ENCODE measurements around the gene RAB8B. TPM values are rescaled to one million over a fixed set of nuclear protein-coding genes. Genes with fewer than 3 reads are reported as not detected.

Gene RAB8B
- total and polyA plus RNA-seq, 9 of the 15 experiments (the other 6 are each of a cell fraction or from before 2014, with no cell fraction given) = 7.8 to 32.1 (median 24.2) TPM

- CTCF ChIA-PET (ENCODE audit: low intra/inter-chr PET ratio) = no interaction called here
- under 1% methylated on average over 48 of the region's 60 CpGs for WGBS (ENCODE audit: insufficient coverage, low coverage, missing lambda C conversion rate)
- Histone ChIP-seq H3K79me2 (ENCODE audit: control insufficient read depth, insufficient read depth, low read length) (peaks cover 22% of the 10 kb centered on the region), H3K9me3 (replicated peaks; ENCODE audit: control insufficient read depth, insufficient read depth, low read depth, low read length) (no peaks in the 10 kb centered on the region), H3K4me2 (ENCODE audit: insufficient read depth, low read length) (peak within 1 kb of the TSS; percentile 93), H3K4me3 (peak within 1 kb of the TSS; percentile 57), H3K27ac (ENCODE audit: extremely low read depth, low read depth, low read length) (peak within 1 kb of the TSS; percentile 80), H3K9me1 (ENCODE audit: control insufficient read depth, insufficient read depth, low read length) (no peaks in the 10 kb centered on the region), H4K20me1 (replicated peaks; ENCODE audit: control insufficient read depth, insufficient read depth, low read length) (no peaks in the 10 kb centered on the region), H3K36me3 (ENCODE audit: control insufficient read depth, insufficient read depth, low read length) (peaks cover 24% of the 10 kb centered on the region; the same call in 2 of the 3 replicates), H3K4me1 (replicated peaks in 1 of 2; ENCODE audit: control insufficient read depth in 2 of 2, insufficient read depth in 2 of 2, low read length in 2 of 2) (peaks cover 4 to 12% of the 10 kb centered on the region in 2 experiments; a peak in 3 of 5 replicates), H3K27me3 (ENCODE audit: control insufficient read depth in 2 of 2, insufficient read depth in 2 of 2, low read length in 2 of 2) (no peaks in the 10 kb centered on the region), H3K9ac (ENCODE audit: insufficient read depth in 1 of 2, low read depth in 2 of 2, low read length in 2 of 2) (peak within 1 kb of the TSS; percentile 81 to 99), H2AFZ (ENCODE audit: low read depth, low read length) (peak within 1 kb of the TSS; percentile 80)
- POLR2A ChIA-PET = interaction anchor here (0.6 to 2.1 kb wide), 15 partner anchors 8 to 880 kb away, joined by 3 to 11 read pairs (median 4); no protein-coding TSS in a partner anchor
- in situ Hi-C loops (cut with MboI) (no loop called here), intact Hi-C loops (cut with micrococcal nuclease) (loop anchor here (2.0 to 5.0 kb wide), 3 partner anchors 35 to 120 kb away; partner anchors contain the start of gene APH1B)
- FAIRE-seq (peak; percentile 92), DNase-seq (ENCODE audit: extremely low read depth in 1 of 4, low spot score in 3 of 4) (peak; percentile 84 to 95 (median 86)), ATAC-seq (peak; percentile 97)
- BruUV-seq (replicated peaks) = no TSS peak
- TF ChIP-seq MITF (IDR thresholded peaks at IDR 0.05) (no peak), THRA (IDR thresholded peaks at IDR 0.05) (no peak), MLLT1 (IDR thresholded peaks at IDR 0.05) (peak; percentile 15 to 74; a peak in 2 of 4 replicates), DDX20 (tag; IDR thresholded peaks at IDR 0.05; ENCODE audit: low read depth) (no peak), ZBTB2 (IDR thresholded peaks at IDR 0.05) (peak; percentile 84), TRIM25 (IDR thresholded peaks at IDR 0.05; ENCODE audit: borderline replicate concordance) (peak; percentile 20; the same call in 1 of the 2 replicates), HES1 (IDR thresholded peaks at IDR 0.05; ENCODE audit: low read depth) (peak; percentile 66; the same call in 1 of the 2 replicates), STAG1 (CRISPR knock-in tag; IDR thresholded peaks at IDR 0.05; ENCODE audit: borderline replicate concordance) (0 out of 2 replicates have a peak, but pooled peaks have one; percentile 16), ZFX (CRISPR knock-in tag; IDR thresholded peaks at IDR 0.05) (peak; percentile 98)
These were observed 32.1 kb upstream of the RAB8B start, which contains the start of gene RPS27L for GRCh38 chr15:63157118-63157843. Gene RPS27L, minus strand, starts transcription at chr15:63157477. Its CDS starts 72 bp downstream, at chr15:63157405.
